ENCODE measurements around the gene UNCX.

- TF ChIP-seq CTCF (conservative IDR thresholded peaks at IDR 0.05; ENCODE audit: low read length) (no peak), EZH2phosphoT487 (IDR thresholded peaks at IDR 0.05; ENCODE audit: borderline replicate concordance, low read depth, low read length) (no peak)
Measured at GRCh38 chr7:1281068-1281467, 48.4 kb downstream of the UNCX start.

All from OCI-LY7 (cell line).